GM19238 (cell line): ENCODE data around the gene NDUFA13.

Experiments used
- DNase-seq: peaks from one replicate; pipeline ENCODE4 v3.0.0; 2011; ENCODE audit warnings: low spot score; ENCODE audit not compliant: insufficient read length

NDUFA13 gene

GRCh38 chr19:19566306-19566705 lies 50.3 kb downstream of the NDUFA13 start:
- DNase-seq: no peak

DNA sequence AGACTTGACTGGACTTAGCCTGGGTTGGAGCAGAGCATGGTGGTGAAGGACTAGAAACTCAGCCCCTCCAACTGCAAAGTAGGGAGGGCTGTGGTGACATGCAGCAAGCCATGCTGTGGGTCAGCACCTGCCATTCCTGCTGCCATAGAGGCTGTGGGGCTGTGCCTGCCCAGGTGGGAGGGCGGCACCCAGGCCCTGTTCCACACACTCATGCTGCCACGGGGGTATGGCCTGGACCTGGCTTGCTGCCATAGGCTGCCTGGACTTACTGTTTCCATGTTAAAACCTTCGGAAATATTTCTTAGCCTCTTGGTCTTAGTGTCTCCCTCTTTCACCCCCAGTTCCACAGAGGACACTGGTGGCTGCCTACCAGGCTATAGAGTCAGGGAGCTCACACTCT lies 51.4 kb downstream of the NDUFA13 start:
- DNase-seq: no peak

GRCh38 chr19:19568802-19569756 lies 53.1 kb downstream of the NDUFA13 start:
- no peak for DNase-seq

- DNase-seq: no peak
These were observed 54.5 kb downstream of the NDUFA13 start for GRCh38 chr19:19570571-19570970.

DNA sequence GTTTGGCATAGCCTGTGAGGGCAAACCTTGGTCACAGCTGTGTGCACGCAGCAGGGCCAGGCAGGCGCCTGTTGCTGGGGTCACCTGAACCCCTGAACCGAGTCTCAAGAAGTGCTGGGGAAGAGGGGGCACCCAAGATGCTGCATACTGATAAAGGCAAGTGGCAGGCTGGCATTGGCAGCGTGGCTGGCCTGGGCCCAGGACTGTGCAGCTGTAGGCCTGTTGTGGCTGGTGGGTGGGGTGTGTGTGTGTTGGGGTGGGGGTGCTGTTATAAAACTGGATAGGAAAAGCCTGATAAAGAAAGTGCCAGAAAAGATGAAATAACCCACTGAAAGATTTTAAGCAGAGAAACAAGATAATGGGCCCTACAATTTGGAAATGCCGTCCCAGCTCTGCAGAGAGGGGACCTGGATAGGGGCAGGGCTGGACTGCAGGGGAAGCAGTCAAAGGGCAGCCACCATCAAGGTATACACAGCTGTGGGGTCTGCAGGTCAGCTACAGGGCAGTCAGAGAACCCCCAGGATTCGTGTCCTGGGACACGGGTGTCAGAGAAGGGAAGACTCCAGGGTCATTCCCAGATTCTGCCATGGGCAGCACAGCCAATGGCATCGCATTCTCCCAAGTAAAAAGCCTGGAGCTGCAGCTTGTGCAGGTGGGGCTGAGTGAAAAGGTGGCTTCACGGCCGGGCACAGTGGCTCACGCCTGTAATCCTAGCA lies 55.2 kb downstream of the NDUFA13 start:
- no peak for DNase-seq

- DNase-seq: no peak
These were observed 59.4 kb downstream of the NDUFA13 start for GRCh38 chr19:19575411-19575810.
